Measurements from ENCODE around the gene GOLGA6B. TPM values are rescaled to one million over a fixed set of nuclear protein-coding genes. Genes with fewer than 3 reads are reported as not detected.

GOLGA6B gene
- not detected in 2 replicates for total RNA-seq

GRCh38 chr15:72654397-72654796, at the start of gene GOLGA6B:
Gene GOLGA6B (plus strand): TSS chr15:72654697. CDS start chr15:72654738, 41 bp downstream.

GRCh38 chr15:72685925-72686794, 31.7 kb downstream of the GOLGA6B start, which contains the start of the genes BBS4 and HIGD2B:
Gene BBS4 (plus strand): TSS chr15:72686207. CDS start chr15:72686228, 21 bp downstream.
Gene HIGD2B (minus strand): TSS chr15:72686182. CDS start chr15:72676374, 9,808 bp downstream.

Other genes starting within 250 kb of the GOLGA6B start
- gene ARIH1, start 180.4 kb upstream of the GOLGA6B start, total RNA-seq, result 32.1 and 34.1 TPM in 2 replicates
- not detected in 2 replicates for gene HIGD2B, start 31.5 kb downstream of the GOLGA6B start, total RNA-seq
- 11.7 and 18.9 TPM in 2 replicates for gene BBS4, start 31.5 kb downstream of the GOLGA6B start, total RNA-seq
- gene ADPGK, start 129.1 kb downstream of the GOLGA6B start, total RNA-seq, result 36.7 and 44.1 TPM in 2 replicates

All from hair follicular keratinocyte (primary cell).